GM19240 (cell line): ENCODE data around the gene TXNL4A.
A peak's percentile ranks its signal among the peaks of the same experiment; 100 is the strongest.
"Not testable (repeated sequence)": the region's sequence is repeated elsewhere in the genome, so short reads cannot be mapped to it uniquely, and the experiment has no call there.

Experiments
- DNase-seq: peaks from one replicate; pipeline ENCODE4 v3.0.0; 2011; ENCODE audit warnings: low spot score; ENCODE audit not compliant: insufficient read length

TXNL4A gene

GRCh38 chr18:79999701-80000100 lies 11.3 kb upstream of the TXNL4A start:
- not testable (repeated sequence) for DNase-seq

GRCh38 chr18:79991494-79991893 lies 3.1 kb upstream of the TXNL4A start:
- no peak for DNase-seq

GRCh38 chr18:79989195-79989497 lies 783 bp upstream of the TXNL4A start:
- no peak for DNase-seq

- DNase-seq: peak; percentile 51
Measured at GRCh38 chr18:79988071-79988450, 302 bp downstream of the TXNL4A start.

- DNase-seq: no peak
Measured at GRCh38 chr18:79987566-79987965, 797 bp downstream of the TXNL4A start.

GRCh38 chr18:79986726-79987125 lies 1.6 kb downstream of the TXNL4A start:
- DNase-seq: no peak

GRCh38 chr18:79985172-79985571 lies 3.2 kb downstream of the TXNL4A start:
- DNase-seq: no peak

- no peak for DNase-seq
Measured at GRCh38 chr18:79983793-79984192, 4.6 kb downstream of the TXNL4A start.

GRCh38 chr18:79983253-79983652 lies 5.1 kb downstream of the TXNL4A start:
- no peak for DNase-seq

- DNase-seq: no peak
Measured at GRCh38 chr18:79982736-79983135, 5.6 kb downstream of the TXNL4A start.

GRCh38 chr18:79980585-79980984 lies 7.8 kb downstream of the TXNL4A start:
- no peak for DNase-seq

- DNase-seq: no peak
Measured at GRCh38 chr18:79979843-79980242, 8.5 kb downstream of the TXNL4A start.

GRCh38 chr18:79975985-79976680 lies 12.2 kb downstream of the TXNL4A start:
- DNase-seq: no peak

- no peak for DNase-seq
Measured at GRCh38 chr18:79975043-79975442, 13.3 kb downstream of the TXNL4A start.

- DNase-seq: no peak
Measured at GRCh38 chr18:79974025-79974654, 14.2 kb downstream of the TXNL4A start.

- DNase-seq: no peak
Measured at GRCh38 chr18:79973517-79973916, 14.8 kb downstream of the TXNL4A start.

- no peak for DNase-seq
Measured at GRCh38 chr18:79972720-79973119, 15.6 kb downstream of the TXNL4A start.

- no peak for DNase-seq
Measured at GRCh38 chr18:79971986-79972385, 16.4 kb downstream of the TXNL4A start.

- no peak for DNase-seq
Measured at GRCh38 chr18:79971211-79971952, 17.0 kb downstream of the TXNL4A start.

GRCh38 chr18:79970419-79971133 lies 17.8 kb downstream of the TXNL4A start:
- DNase-seq: no peak

GRCh38 chr18:79965119-79965902 lies 23.1 kb downstream of the TXNL4A start:
- no peak for DNase-seq
